ENCODE measurements around the gene PDPK1.
"Not testable (repeated sequence)": the region's sequence is repeated elsewhere in the genome, so short reads cannot be mapped to it uniquely, and the experiment has no call there.

DNA sequence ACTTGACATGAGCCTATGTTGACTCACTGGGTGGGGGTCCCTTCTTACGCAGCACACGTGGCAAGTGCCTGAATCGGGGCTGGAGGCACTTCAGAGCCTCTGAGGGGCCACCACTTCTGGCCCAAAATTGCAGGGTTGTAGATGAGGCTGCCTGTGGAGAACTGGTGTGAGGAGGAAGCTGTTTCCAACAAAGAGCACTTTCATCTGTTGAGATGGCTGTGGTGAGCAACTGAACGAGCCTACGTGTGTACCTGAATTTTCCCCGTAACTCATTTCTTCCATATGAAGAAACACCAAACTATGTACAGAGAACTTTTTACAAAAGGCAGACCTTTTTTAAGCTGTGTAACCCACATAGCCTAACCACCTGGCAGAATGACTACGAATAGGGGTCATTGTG lies 64.4 kb downstream of the PDPK1 start:
- TF ChIP-seq, protein P1, sequence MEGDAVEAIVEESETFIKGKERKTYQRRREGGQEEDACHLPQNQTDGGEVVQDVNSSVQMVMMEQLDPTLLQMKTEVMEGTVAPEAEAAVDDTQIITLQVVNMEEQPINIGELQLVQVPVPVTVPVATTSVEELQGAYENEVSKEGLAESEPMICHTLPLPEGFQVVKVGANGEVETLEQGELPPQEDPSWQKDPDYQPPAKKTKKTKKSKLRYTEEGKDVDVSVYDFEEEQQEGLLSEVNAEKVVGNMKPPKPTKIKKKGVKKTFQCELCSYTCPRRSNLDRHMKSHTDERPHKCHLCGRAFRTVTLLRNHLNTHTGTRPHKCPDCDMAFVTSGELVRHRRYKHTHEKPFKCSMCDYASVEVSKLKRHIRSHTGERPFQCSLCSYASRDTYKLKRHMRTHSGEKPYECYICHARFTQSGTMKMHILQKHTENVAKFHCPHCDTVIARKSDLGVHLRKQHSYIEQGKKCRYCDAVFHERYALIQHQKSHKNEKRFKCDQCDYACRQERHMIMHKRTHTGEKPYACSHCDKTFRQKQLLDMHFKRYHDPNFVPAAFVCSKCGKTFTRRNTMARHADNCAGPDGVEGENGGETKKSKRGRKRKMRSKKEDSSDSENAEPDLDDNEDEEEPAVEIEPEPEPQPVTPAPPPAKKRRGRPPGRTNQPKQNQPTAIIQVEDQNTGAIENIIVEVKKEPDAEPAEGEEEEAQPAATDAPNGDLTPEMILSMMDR (conservative IDR thresholded peaks at IDR 0.05; ENCODE audit: low read depth, low read length), result not testable (repeated sequence)
- TF ChIP-seq EZH2 (IDR thresholded peaks at IDR 0.05; ENCODE audit: borderline replicate concordance, low read depth, low read length, poor library complexity, severe bottlenecking), result not testable (repeated sequence)
